Choroid plexus epithelial cell (primary cell): ENCODE results near the gene ZP1.
A peak's percentile ranks its signal among the peaks of the same experiment; 100 is the strongest.

Experiments used
- DNase-seq: peaks from one replicate; pipeline ENCODE4 v3.0.0-alpha.2; 2010; ENCODE audit warnings: low read depth
- H3K4me3 ChIP-seq: 2 replicates; pipeline ENCODE4 v1.5.1; 2011; ENCODE audit warnings: low read depth, mild to moderate bottlenecking, control low read depth, low read length, moderate library complexity
- CTCF ChIP-seq: conservative IDR thresholded peaks from 2 replicates; pipeline ENCODE4 v1.5.1; 2011; ENCODE audit warnings: low read depth, mild to moderate bottlenecking, control low read depth, inconsistent platforms, low read length, moderate library complexity

ZP1 gene

DNA sequence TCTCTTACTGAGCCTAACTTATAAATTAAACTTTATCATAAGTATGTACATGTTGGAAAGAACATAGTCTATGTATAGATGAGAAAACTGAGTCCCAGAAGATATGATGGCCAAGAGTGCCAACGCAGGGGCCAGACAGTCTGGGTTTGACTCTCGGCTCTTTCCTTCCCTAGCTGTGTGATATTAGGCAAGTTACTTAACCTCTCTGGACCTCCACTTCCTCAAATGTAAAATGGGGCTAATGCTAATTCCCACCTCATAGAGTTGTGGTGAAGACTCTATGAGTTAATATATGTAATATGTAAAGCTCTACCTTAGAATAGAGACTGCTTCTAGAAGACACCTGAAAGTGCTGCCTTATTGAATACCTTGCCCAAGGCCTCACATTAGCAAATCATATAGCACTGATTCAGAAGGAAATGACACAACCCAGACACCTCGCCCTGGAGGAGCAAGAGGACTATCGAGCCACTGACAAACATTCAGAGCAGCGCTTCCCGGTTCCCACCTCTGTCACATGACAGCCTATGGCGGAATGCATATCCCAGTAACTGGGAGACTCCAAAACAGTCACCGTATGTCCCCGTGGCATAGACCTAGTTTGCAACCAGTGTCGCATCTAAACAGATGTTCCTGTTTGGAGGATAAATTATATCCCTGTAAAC is 36.7 kb upstream of the ZP1 start:
- no peak for DNase-seq
- TF ChIP-seq CTCF, result no peak
- H3K4me3 ChIP-seq, result no peak overlapping the region

- H3K4me3 ChIP-seq, result no peak overlapping the region
- peak; percentile 84 for DNase-seq
- peak; percentile 96 for TF ChIP-seq CTCF
These were observed 36.2 kb upstream of the ZP1 start for GRCh38 chr11:60831143-60831500.

- DNase-seq, result no peak
- TF ChIP-seq CTCF, result no peak
- no peak overlapping the region for H3K4me3 ChIP-seq
These were observed 35.8 kb upstream of the ZP1 start for GRCh38 chr11:60831501-60832079.

DNA sequence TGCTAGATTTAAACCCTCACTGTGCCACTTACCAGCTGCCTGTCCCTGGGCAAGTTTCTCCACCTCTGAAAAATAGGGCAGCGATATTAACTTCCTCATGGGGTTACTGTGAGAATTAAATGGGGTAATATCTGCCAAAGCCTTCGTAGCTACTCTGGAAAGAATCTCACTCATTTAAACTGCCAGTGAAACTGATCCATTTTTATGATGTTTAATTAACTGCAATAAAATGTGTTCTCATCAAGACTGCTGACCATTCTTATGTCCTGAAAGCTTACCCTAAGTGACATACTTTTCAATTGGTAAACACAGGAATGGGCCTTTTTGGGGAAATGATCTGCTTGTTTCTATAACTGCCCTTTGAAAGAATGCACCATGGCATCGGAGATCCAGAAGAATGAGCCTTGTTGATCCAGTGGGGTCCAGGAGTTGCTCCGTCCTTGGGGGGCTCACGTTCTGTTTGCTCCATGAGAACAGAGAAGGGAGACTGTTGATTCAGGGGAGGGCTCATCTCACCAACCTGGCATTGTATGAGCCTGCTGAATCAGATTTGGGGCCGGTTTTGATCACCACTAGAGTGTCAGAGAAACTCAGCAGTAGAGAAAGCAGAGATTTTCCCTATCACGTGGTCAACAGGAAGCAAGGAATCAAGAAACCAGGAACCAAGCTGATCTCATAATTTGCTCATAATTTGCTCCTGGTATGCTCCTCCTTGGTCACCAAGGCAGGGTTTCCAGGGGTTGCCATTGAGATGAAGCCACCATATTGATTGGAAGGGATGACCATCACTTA is 32.4 kb upstream of the ZP1 start:
- no peak overlapping the region for H3K4me3 ChIP-seq
- no peak for DNase-seq

GRCh38 chr11:60835534-60835846 is 31.9 kb upstream of the ZP1 start:
- no peak for TF ChIP-seq CTCF

More for the DNA sequence above, 32.4 kb upstream of the ZP1 start:
- no peak for TF ChIP-seq CTCF

DNA sequence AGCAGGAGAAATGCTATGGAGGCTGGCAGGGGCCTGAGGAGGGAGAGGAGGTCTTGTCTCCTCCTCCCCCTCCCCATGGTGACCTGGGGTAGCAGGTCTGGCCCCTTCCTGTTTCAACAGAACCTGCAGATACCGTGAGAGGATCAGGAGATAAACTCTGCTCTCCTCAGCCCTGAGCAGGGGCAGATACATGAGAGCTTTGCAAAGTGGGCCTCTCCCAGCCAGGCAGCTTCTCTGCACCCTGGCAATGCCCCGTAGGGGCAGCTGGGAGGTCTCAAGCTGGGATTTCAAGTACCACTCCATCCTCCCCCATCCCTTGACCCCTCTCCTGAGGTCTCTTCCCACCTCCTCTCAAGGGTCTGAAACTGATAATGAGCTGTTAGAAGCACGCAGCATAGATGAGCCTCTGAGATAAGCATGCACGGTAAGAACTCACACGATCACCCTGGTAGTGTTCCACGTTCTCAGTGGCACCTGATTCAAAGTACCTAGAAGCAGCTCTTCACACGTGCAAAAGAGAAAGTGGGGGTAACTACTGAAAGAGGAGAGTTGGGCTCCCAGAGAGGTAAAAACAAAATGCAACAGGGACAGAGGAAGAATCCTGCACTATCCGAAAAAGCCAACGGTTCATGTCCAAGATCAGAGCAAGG is 30.4 kb upstream of the ZP1 start:
- DNase-seq, result no peak
- TF ChIP-seq CTCF, result no peak
- H3K4me3 ChIP-seq, result no peak overlapping the region

More at GRCh38 chr11:60835534-60835846, 31.9 kb upstream of the ZP1 start:
- no peak overlapping the region for H3K4me3 ChIP-seq
- no peak for DNase-seq
